ENCODE results near the gene DPP6.

- TF ChIP-seq, protein P1, sequence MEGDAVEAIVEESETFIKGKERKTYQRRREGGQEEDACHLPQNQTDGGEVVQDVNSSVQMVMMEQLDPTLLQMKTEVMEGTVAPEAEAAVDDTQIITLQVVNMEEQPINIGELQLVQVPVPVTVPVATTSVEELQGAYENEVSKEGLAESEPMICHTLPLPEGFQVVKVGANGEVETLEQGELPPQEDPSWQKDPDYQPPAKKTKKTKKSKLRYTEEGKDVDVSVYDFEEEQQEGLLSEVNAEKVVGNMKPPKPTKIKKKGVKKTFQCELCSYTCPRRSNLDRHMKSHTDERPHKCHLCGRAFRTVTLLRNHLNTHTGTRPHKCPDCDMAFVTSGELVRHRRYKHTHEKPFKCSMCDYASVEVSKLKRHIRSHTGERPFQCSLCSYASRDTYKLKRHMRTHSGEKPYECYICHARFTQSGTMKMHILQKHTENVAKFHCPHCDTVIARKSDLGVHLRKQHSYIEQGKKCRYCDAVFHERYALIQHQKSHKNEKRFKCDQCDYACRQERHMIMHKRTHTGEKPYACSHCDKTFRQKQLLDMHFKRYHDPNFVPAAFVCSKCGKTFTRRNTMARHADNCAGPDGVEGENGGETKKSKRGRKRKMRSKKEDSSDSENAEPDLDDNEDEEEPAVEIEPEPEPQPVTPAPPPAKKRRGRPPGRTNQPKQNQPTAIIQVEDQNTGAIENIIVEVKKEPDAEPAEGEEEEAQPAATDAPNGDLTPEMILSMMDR (conservative IDR thresholded peaks at IDR 0.05; ENCODE audit: low read depth in 2 of 2), result no peak
- TF ChIP-seq POLR2AphosphoS5 (IDR thresholded peaks at IDR 0.05; ENCODE audit: low read depth) (no peak), EZH2 (IDR thresholded peaks at IDR 0.05; ENCODE audit: low read depth, unreplicated experiment) (no peak), ZNF331 (CRISPR knock-in tag; IDR thresholded peaks at IDR 0.05; ENCODE audit: low read depth) (no peak), CREB1 (CRISPR knock-in tag; IDR thresholded peaks at IDR 0.05; ENCODE audit: low read depth) (no peak), REST (IDR thresholded peaks at IDR 0.05; ENCODE audit: unreplicated experiment) (no peak), JUNB (IDR thresholded peaks at IDR 0.05; ENCODE audit: unreplicated experiment) (no peak)
Observed at GRCh38 chr7:154375956-154376355, 323.8 kb downstream of the DPP6 start.
